ENCODE data around the gene MMP27. TPM values are rescaled to one million over a fixed set of nuclear protein-coding genes. Genes with fewer than 3 reads are reported as not detected.

MMP27 gene
- total RNA-seq, 4 donors from 2014 or later: not detected

- no peak for ATAC-seq
- no peaks in the 10 kb centered on the region for H3K9me3 ChIP-seq
Measured at GRCh38 chr11:102654761-102655160, 50.8 kb downstream of the MMP27 start.

GRCh38 chr11:102653744-102654291 lies 51.8 kb downstream of the MMP27 start:
- H3K9me3 ChIP-seq: no peaks in the 10 kb centered on the region
- H3K4me3 ChIP-seq: no peak overlapping the region
- 83 to 92% methylated on average over 9 to 11 of the region's 16 CpGs for WGBS, 2 donors (ENCODE audit: low coverage in 1 of 2)
- no peak for ATAC-seq
- no peaks in the 10 kb centered on the region for H3K27me3 ChIP-seq
- H3K4me1 ChIP-seq: no peaks in the 10 kb centered on the region
- TF ChIP-seq POLR2A (IDR thresholded peaks at IDR 0.05) (no peak), POLR2AphosphoS5 (IDR thresholded peaks at IDR 0.05) (peak; percentile 77)
- H3K36me3 ChIP-seq: no peaks in the 10 kb centered on the region
- no peak overlapping the region for H3K27ac ChIP-seq

More at GRCh38 chr11:102654761-102655160, 50.8 kb downstream of the MMP27 start:
- H3K27me3 ChIP-seq: no peaks in the 10 kb centered on the region
- H3K27ac ChIP-seq: no peak overlapping the region
- no peak for TF ChIP-seq POLR2A (IDR thresholded peaks at IDR 0.05)
- TF ChIP-seq POLR2AphosphoS5 (IDR thresholded peaks at IDR 0.05): no peak
- TF ChIP-seq EP300 (IDR thresholded peaks at IDR 0.05): no peak
- TF ChIP-seq CTCF (IDR thresholded peaks at IDR 0.05): no peak
- no peak overlapping the region for H3K4me3 ChIP-seq
- 67 to 90% methylated on average over 1 of the region's 1 CpG for WGBS, 2 donors (ENCODE audit: low coverage in 1 of 2)
- H3K36me3 ChIP-seq: no peaks in the 10 kb centered on the region
- H3K4me1 ChIP-seq: no peaks in the 10 kb centered on the region

GRCh38 chr11:102647430-102647829 lies 58.1 kb downstream of the MMP27 start:
- no peak for ATAC-seq
- Histone ChIP-seq H3K27ac (no peak overlapping the region), H3K4me3 (no peak overlapping the region), H3K9me3 (no peaks in the 10 kb centered on the region), H3K4me1 (no peaks in the 10 kb centered on the region), H3K27me3 (no peaks in the 10 kb centered on the region), H3K36me3 (no peaks in the 10 kb centered on the region)
- TF ChIP-seq CTCF (IDR thresholded peaks at IDR 0.05) (no peak), POLR2AphosphoS5 (IDR thresholded peaks at IDR 0.05) (no peak), EP300 (IDR thresholded peaks at IDR 0.05) (no peak), POLR2A (IDR thresholded peaks at IDR 0.05) (no peak)

- TF ChIP-seq POLR2AphosphoS5 (IDR thresholded peaks at IDR 0.05) (no peak), CTCF (IDR thresholded peaks at IDR 0.05) (no peak), EP300 (IDR thresholded peaks at IDR 0.05) (no peak), POLR2A (IDR thresholded peaks at IDR 0.05) (no peak)
- H3K27me3 ChIP-seq: no peaks in the 10 kb centered on the region
- no peaks in the 10 kb centered on the region for H3K4me1 ChIP-seq
- ATAC-seq: no peak
- H3K36me3 ChIP-seq: no peaks in the 10 kb centered on the region
- 77 to 84% methylated on average over 4 of the region's 4 CpGs for WGBS, 2 donors (ENCODE audit: low coverage in 1 of 2)
- H3K9me3 ChIP-seq: no peaks in the 10 kb centered on the region
- H3K27ac ChIP-seq: no peak overlapping the region
- no peak overlapping the region for H3K4me3 ChIP-seq
Measured at GRCh38 chr11:102643941-102644340, 61.6 kb downstream of the MMP27 start.

Other genes with a start within 250 kb of the MMP27 start
- gene MMP7, start 175.0 kb downstream of the MMP27 start, total RNA-seq: 10 to 100 TPM in 1 of 4 donors, not detected in 3; 36.7 TPM
- gene MMP20, start 80.4 kb downstream of the MMP27 start, total RNA-seq: not detected
- under 1 TPM in 1 of 4 donors, not detected in 3; 0.23 TPM for gene MMP8, start 19.2 kb upstream of the MMP27 start, total RNA-seq
- 1 to 10 TPM in 1 of 4 donors, not detected in 3; 1.7 TPM for gene MMP10, start 74.9 kb upstream of the MMP27 start, total RNA-seq
- gene MMP1, start 92.4 kb upstream of the MMP27 start, total RNA-seq: not detected
- gene MMP3, start 137.8 kb upstream of the MMP27 start, total RNA-seq: 1 to 10 TPM in 2 of 4 donors, under 1 TPM in 1, not detected in 1; 0.82 to 2.7 (median 1.2) TPM
- gene MMP12, start 169.2 kb upstream of the MMP27 start, total RNA-seq: not detected
- gene MMP13, start 250.0 kb upstream of the MMP27 start, total RNA-seq: not detected

Measured in gastroesophageal sphincter (tissue), 4 donors.